Muscle layer of colon (tissue), 2 donors: ENCODE results near the gene CYP1A2.
A peak's percentile ranks its signal among the peaks of the same experiment; 100 is the strongest.
"Not testable (repeated sequence)": the region's sequence is repeated elsewhere in the genome, so short reads cannot be mapped to it uniquely, and the experiment has no call there.

Experiments used
- H3K27ac ChIP-seq: one replicate; pipeline ENCODE4 v1.7.0; 2013; ENCODE audit warnings: low read depth, mild to moderate bottlenecking, low read length, moderate library complexity
- H3K27me3 ChIP-seq, 2 donors: one replicate each; pipeline ENCODE4 v1.7.0; 2013; ENCODE audit warnings: low read length in 2 of 2, mild to moderate bottlenecking in 2 of 2; ENCODE audit not compliant: insufficient read depth in 2 of 2, control insufficient read depth in 1 of 2
- H3K36me3 ChIP-seq: one replicate; pipeline ENCODE4 v1.7.0; 2013; ENCODE audit warnings: mild to moderate bottlenecking, low read length; ENCODE audit not compliant: insufficient read depth
- H3K4me1 ChIP-seq: one replicate; pipeline ENCODE4 v1.7.0; 2013; ENCODE audit warnings: mild to moderate bottlenecking, low read length; ENCODE audit not compliant: insufficient read depth
- H3K4me3 ChIP-seq, 2 donors: one replicate each; pipeline ENCODE4 v1.7.0; 2013; ENCODE audit warnings: low read length in 2 of 2, low read depth in 1 of 2, mild to moderate bottlenecking in 1 of 2, moderate library complexity in 1 of 2
- H3K9ac ChIP-seq: one replicate; pipeline ENCODE4 v1.7.0; 2013; ENCODE audit warnings: low read length
- H3K9me3 ChIP-seq: one replicate; pipeline ENCODE4 v1.7.0; 2013; ENCODE audit warnings: mild to moderate bottlenecking, low read length
- donor health status: abdominal sarcoma.
- donor health status: Adenocarcinoma of cecum.

Gene CYP1A2

DNA sequence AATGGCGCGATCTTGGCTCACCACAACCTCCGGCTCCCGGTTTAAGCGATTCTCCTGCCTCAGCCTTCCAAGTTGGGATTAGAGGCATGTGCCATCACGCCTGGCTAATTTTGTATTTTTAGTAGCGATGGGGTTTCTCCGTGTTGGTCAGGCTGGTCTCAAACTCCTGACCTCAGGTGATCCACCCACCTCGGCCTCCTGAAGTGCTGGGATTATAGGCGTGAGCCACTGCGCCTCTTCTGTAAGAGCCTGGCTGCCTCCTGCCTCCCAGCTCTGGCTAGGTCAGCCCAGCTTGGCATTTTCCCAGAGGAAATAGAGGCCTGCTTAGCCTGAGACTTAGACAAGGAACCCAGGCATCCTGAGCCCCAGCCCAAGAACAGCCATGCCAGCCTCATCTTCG lies 37.4 kb downstream of the CYP1A2 start:
- H3K4me1 ChIP-seq: peaks cover 81% of the 10 kb centered on the region
- H3K27ac ChIP-seq, H3K36me3 ChIP-seq, H3K9ac ChIP-seq, H3K27me3 ChIP-seq, H3K4me3 ChIP-seq, H3K9me3 ChIP-seq: not testable (repeated sequence)

DNA sequence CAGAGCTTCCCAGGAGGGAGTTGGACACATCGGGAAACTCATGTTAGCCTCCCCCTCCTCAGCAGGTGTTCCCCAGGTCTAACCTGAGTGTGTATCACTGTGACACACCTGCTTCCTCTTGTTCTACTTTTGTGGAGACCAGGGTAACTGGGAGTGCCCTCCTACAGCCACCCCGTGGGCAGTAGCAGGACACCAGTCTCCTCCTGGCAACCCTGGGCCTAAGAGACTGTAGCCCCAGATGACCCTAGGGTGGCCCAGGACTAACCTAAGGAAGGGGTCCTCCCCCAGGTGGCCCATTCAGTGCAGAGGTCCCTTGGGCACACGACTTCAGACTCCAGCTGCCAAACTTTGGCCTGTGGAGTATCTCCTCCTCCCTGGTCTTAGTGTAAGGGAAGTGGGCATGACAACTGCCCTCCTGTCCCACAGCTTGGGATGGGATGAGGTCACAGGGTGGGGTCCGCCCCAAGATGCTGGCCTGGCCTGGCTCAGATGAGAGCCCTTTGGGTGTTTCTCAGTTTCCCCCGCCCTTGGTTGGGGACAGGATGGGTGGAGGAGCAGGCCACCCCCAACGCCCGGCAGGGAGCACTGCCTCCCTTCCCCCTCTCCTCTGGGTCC lies 38.0 kb downstream of the CYP1A2 start:
- Histone ChIP-seq H3K9me3 (no peaks in the 10 kb centered on the region), H3K27ac (no peak overlapping the region), H3K27me3 (no peaks in the 10 kb centered on the region), H3K4me1 (peaks cover 75% of the 10 kb centered on the region), H3K9ac (no peak overlapping the region), H3K4me3 (no peak overlapping the region), H3K36me3 (no peaks in the 10 kb centered on the region)

DNA sequence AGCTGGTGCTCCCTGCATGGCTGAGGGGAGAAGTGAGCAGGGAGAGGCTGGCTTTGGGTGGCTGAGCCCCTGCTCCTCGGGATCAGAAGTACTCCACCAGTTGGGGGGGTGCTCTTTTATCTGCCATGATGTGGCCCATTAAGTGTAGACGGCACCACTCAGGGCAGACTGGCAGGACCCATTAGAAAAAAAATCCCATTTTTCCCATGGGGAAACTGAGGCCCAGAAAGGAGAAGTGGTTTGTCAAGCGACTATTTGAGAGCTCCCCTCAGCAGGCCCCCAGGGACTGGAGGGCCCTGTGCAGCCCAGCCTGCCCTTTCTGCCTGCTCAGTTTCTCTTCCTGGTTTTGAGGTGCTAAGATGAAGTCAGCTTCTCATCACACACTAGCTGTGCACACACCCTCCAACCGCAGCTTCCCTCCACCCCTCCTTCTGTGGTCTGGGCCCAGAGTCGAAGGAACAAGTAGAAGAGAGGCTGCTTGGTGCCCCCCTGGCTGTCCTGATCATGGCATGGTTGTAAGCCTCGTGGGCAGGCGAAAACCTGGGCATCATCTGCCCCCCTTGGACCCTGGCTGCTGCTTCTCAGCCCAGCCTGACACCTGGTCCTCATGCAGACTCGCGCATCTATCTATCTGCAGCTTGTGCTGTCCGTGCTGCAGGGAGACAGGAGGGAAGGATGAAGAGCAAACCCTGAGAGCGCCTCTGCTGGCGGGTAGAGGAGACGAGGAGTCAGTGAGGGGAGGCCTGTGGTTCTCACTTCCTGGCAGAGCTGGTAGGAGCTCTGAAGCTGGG lies 38.8 kb downstream of the CYP1A2 start:
- H3K9ac ChIP-seq: no peak overlapping the region
- no peaks in the 10 kb centered on the region for H3K27me3 ChIP-seq
- H3K4me3 ChIP-seq: no peak overlapping the region
- no peaks in the 10 kb centered on the region for H3K9me3 ChIP-seq
- peaks cover 74% of the 10 kb centered on the region for H3K4me1 ChIP-seq
- H3K27ac ChIP-seq: no peak overlapping the region
- peaks cover 6% of the 10 kb centered on the region for H3K36me3 ChIP-seq

DNA sequence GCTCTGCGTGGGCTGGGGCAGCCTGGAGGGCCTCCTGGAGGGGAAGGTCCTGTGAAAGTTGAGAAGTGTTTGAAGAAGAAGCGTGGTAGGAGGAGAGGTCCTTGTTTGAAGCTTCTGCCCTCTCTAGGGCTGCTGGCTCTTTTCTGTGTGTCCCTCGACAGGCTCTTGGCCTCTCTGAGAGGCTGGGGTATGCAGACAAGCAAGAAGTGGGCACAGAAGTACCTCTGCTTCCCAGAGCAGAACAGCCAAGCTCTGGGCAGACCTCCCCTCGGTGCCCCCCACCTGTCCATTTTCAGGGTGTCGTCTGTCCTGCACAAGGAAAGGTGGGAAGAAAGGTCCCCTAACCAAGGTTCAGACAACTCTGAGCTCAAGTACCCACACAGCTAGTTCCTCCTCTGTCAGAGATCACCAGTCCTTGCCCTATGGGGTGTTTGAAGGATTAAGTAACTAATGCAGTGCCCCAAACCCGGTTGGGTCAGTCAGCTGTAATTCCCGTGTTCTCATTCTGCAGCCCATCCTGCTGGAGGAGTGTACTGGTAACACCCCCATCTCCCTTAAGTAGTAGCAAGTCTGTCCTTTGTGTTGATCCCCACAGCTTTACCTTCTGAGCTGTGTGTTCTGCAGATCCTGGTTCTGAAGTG lies 39.5 kb downstream of the CYP1A2 start:
- Histone ChIP-seq H3K4me1 (peaks cover 75% of the 10 kb centered on the region), H3K9ac (no peak overlapping the region), H3K36me3 (peaks cover 6% of the 10 kb centered on the region), H3K27me3 (no peaks in the 10 kb centered on the region), H3K27ac (peak overlapping the region; percentile 49), H3K9me3 (no peaks in the 10 kb centered on the region), H3K4me3 (no peak overlapping the region)

DNA sequence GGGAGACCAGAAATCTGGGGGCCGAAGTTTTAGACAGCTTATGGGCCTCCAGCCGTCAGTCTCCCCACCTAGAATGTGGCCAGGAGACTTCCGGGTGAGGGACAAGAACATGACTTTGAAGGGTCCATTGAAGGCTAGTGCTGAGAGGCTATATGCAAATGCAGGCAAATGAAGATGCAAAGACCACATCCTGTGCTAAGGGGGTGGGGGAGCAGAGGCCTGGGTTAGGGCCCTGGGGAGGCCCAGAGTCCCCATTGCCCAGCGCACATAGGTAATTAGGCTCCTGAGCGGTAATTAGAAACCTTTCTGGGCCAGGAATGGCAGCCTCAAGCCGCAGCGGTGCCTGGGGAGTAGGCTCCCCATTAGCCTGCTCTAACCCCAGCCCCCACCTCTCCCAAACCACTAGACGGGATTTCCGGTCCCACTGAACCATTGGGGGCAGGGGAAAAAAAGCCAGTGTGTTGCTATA lies 40.1 kb downstream of the CYP1A2 start:
- peaks cover 71% of the 10 kb centered on the region for H3K4me1 ChIP-seq
- no peaks in the 10 kb centered on the region for H3K27me3 ChIP-seq
- no peaks in the 10 kb centered on the region for H3K9me3 ChIP-seq
- peak overlapping the region; percentile 49 for H3K27ac ChIP-seq
- H3K4me3 ChIP-seq: no peak overlapping the region
- H3K9ac ChIP-seq: no peak overlapping the region
- H3K36me3 ChIP-seq: peaks cover 6% of the 10 kb centered on the region

DNA sequence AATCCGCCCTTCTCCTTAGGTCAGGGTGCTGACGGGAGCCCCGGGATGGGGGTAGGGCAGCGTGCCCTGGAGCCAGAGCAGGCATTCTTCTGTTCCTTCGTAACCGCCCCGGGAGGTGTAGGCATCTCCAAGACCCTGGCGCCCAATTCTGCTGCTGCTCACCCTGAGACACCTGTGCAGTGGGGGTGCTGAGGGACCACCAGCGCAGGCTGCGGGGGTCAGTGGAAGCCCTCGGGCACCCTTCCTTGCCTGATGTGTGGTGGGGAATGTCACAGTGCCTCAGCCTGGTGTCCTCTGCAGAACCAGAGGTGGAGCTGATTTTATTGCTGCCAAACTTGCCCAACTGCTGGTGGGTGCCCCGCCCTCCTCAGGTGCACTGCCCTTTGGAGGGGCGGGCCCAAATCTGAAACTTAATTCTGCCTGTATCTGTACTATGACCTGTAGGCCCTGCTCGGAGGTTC lies 40.6 kb downstream of the CYP1A2 start:
- H3K36me3 ChIP-seq: peaks cover 6% of the 10 kb centered on the region
- H3K9ac ChIP-seq: no peak overlapping the region
- no peak overlapping the region for H3K4me3 ChIP-seq
- peak overlapping the region; percentile 49 for H3K27ac ChIP-seq
- H3K27me3 ChIP-seq: no peaks in the 10 kb centered on the region
- H3K9me3 ChIP-seq: no peaks in the 10 kb centered on the region
- H3K4me1 ChIP-seq: peaks cover 67% of the 10 kb centered on the region

DNA sequence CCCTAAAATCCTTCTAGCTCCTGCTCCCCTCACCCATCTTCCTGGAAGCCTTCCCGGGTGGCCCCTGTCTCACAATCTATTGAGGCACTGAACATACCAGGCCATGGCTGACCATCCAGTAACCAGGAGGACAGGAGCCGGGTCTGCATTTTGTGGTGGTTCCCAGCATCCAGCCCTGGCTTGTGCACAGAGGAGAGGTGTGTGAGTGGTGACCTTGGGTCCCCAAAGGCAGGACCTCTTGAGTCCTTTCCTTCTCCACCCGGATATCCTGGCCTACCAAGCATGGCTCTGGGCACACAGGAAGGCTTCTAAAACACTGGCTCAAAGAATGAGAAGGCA lies 41.1 kb downstream of the CYP1A2 start:
- peak overlapping the region in 1 of 2 donors; percentile 32 for H3K4me3 ChIP-seq
- H3K27me3 ChIP-seq: no peaks in the 10 kb centered on the region
- H3K27ac ChIP-seq: peak overlapping the region; percentile 67
- H3K36me3 ChIP-seq: peaks cover 6% of the 10 kb centered on the region
- H3K4me1 ChIP-seq: peaks cover 65% of the 10 kb centered on the region
- no peaks in the 10 kb centered on the region for H3K9me3 ChIP-seq
- H3K9ac ChIP-seq: peak overlapping the region; percentile 56

DNA sequence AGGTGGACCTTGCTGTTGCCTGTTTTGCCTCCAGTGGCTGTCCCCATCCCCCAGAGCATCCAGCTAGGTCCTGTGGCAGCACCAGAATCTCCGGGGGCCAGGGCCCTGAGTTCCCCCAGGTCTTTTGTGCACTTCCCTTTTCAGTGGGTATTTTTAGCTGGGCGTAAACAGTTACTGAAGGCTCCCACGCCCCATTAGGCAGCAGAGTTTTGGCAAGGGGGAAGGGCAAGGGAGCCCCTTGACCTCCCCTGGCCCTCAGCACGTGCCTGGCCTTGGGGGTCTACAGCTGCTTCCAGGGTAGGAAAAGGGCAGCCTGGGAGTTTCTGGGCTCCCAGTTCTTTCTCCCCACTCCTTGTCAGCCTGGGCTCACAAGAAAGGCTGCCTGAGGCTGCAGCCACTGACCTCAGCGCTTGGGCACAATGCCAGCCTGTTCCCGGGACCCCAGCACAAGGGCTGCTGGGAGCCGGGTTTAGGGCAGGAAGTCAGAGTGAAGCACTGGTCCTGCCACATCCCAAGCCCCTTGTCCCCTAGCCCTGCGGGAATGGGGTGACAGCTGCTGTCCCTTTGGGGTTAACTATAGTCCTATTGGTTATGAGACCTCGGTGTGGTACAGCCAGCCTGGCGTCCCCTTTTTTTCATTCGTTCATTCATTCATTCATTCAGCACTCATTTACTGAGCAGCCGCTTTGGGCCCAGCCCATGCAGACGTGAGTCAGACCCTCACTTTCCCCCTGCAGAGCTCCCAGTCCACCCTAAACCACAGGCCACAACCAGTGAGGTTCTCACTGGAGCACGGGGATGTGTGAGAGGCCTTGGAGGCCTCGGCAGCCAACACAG lies 41.7 kb downstream of the CYP1A2 start:
- peak overlapping the region; percentile 67 for H3K27ac ChIP-seq
- H3K4me3 ChIP-seq: peak overlapping the region in 1 of 2 donors; percentile 32
- H3K4me1 ChIP-seq: peaks cover 59% of the 10 kb centered on the region
- H3K27me3 ChIP-seq: no peaks in the 10 kb centered on the region
- H3K36me3 ChIP-seq: peaks cover 6% of the 10 kb centered on the region
- H3K9me3 ChIP-seq: no peaks in the 10 kb centered on the region
- peak overlapping the region; percentile 56 for H3K9ac ChIP-seq

DNA sequence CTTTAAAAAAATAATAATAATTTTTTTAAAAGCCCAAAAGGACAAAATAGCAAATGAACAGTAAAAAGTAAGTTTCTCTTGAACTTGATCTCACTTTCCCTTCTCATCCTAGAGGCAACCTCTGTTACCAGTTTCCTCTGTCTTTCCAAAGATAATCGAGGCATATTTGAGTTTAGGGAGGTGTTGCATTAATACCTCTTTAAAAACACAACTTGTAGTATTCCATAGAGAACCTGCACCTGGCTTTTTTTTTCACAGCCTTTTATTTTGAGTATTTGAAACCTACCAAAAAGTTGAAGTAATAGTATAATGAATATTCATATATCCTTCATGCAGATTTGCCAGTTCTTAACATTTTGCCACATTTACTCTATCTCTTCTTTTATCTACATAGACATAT lies 42.4 kb downstream of the CYP1A2 start:
- H3K9me3 ChIP-seq: no peaks in the 10 kb centered on the region
- no peaks in the 10 kb centered on the region for H3K27me3 ChIP-seq
- no peak overlapping the region for H3K9ac ChIP-seq
- peak overlapping the region; percentile 23 for H3K27ac ChIP-seq
- H3K36me3 ChIP-seq: peaks cover 6% of the 10 kb centered on the region
- H3K4me3 ChIP-seq: no peak overlapping the region
- peaks cover 54% of the 10 kb centered on the region for H3K4me1 ChIP-seq

DNA sequence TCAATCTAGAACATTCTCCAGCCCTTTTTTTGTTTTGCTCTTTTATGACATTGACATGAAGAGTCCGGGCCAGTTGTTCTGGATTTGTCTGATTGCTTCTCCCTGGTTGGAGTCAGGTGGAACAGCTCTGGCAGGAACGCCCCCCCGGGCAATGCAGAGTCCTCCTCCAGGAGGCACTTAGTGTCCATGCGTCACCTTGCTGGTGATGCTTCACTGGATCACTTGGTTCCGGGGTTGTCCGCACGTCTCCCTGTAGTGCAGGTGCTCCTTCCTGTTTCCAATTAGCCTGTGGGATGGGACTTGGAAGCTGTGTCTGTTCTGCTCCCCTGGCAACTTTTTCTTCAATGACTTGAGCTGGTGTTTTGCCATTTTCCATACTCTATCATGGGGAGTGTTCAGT lies 43.0 kb downstream of the CYP1A2 start:
- Histone ChIP-seq H3K9ac (no peak overlapping the region), H3K4me1 (peaks cover 48% of the 10 kb centered on the region), H3K36me3 (peaks cover 6% of the 10 kb centered on the region), H3K9me3 (no peaks in the 10 kb centered on the region), H3K27me3 (no peaks in the 10 kb centered on the region), H3K27ac (no peak overlapping the region), H3K4me3 (no peak overlapping the region)
